Ovary (tissue), 3 donors: ENCODE data around the gene GDF2.

ENCODE experiments used
- POLR2A ChIP-seq: fragments of 450-650 bp; IDR thresholded peaks from one replicate; pipeline ENCODE4 v1.6.1; 2017; ENCODE audit warnings: antibody characterized with exemption, mild to moderate bottlenecking, moderate library complexity
- TF ChIP-seq, protein P1 (sequence below), 3 donors: fragments of 450-650 bp in 2 of 3; fragments of 200-600 bp in 1 of 3; IDR thresholded peaks; one replicate each; pipeline versions ENCODE4 v1.5.1 to v1.8.0; 2016 to 2022; ENCODE audit warnings: antibody characterized with exemption in 3 of 3, mild to moderate bottlenecking in 1 of 3
- donor health status: DM: no; HTN: no; CAD: no.

DNA sequence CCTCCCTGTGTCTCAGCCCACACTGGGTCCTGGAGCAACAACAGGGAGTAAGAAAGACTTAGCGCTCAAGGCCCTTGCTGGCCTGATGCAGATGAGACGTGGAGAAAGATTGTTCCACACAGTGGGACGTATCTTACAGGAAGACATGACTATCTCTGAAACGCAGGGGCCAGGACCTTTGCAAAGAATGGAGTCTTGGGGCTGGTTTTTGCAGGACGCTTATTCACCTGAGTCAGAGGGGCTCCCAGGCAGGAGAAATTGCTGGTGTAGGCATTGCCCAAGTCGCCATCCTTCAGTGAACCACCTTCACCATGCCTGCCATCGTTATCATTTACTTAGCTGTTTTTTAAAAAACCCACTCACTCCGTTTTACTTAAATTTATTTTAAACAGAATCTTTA lies 34.0 kb upstream of the GDF2 start:
- no peak for TF ChIP-seq POLR2A
- TF ChIP-seq, protein P1, sequence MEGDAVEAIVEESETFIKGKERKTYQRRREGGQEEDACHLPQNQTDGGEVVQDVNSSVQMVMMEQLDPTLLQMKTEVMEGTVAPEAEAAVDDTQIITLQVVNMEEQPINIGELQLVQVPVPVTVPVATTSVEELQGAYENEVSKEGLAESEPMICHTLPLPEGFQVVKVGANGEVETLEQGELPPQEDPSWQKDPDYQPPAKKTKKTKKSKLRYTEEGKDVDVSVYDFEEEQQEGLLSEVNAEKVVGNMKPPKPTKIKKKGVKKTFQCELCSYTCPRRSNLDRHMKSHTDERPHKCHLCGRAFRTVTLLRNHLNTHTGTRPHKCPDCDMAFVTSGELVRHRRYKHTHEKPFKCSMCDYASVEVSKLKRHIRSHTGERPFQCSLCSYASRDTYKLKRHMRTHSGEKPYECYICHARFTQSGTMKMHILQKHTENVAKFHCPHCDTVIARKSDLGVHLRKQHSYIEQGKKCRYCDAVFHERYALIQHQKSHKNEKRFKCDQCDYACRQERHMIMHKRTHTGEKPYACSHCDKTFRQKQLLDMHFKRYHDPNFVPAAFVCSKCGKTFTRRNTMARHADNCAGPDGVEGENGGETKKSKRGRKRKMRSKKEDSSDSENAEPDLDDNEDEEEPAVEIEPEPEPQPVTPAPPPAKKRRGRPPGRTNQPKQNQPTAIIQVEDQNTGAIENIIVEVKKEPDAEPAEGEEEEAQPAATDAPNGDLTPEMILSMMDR (IDR thresholded peaks at IDR 0.05), result no peak
